Dedifferentiated amniotic fluid mesenchymal stem cell (primary cell): ENCODE results near the gene MAML3.
A peak's percentile ranks its signal among the peaks of the same experiment; 100 is the strongest.

Experiments
- DNase-seq: peaks from one replicate; pipeline ENCODE4 v3.0.0-alpha.2; 2016; ENCODE audit errors: extremely low spot score

MAML3 gene

GRCh38 chr4:140003876-140004548 is 150.0 kb downstream of the MAML3 start:
- DNase-seq = no peak

DNA sequence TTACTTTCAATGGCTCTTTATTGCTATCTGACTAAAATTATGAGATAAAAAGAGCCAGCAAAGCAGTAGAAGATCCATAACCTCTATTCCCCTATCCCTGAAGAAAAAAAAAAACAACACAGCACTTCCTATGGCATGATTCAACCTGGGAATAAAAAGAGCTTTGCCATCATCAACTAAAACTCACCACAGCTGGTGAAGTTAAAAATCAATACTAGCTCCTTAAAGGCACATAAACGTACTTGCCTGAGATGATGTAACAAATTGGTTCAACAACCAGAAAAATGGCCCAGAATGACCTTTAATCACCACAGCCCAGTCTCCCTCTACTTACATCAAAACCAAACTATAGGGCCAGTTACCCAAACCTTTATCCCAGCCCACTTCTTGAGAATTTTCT is 153.8 kb downstream of the MAML3 start:
- no peak for DNase-seq

- DNase-seq = peak; percentile 74
Measured at GRCh38 chr4:139988863-139989765, 164.9 kb downstream of the MAML3 start.

DNA sequence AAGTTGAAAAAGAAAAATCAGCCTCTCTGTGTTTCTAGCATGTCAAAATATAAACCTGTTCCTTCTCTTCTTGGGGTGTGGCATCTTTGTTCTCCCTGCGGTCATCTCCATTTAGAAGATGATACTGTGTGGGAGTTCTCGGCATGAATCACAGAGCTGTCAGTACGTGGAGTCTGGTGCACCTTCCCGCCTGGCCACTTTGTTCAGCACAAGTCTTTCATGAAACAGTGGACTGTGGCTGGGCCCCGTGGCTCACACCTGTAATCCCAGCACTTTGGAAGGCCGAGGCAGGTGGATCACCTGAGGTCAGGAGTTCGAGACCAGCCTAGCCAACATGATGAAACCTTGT is 166.5 kb downstream of the MAML3 start:
- no peak for DNase-seq

- DNase-seq = no peak
Measured at GRCh38 chr4:139986689-139987501, 167.1 kb downstream of the MAML3 start.

DNA sequence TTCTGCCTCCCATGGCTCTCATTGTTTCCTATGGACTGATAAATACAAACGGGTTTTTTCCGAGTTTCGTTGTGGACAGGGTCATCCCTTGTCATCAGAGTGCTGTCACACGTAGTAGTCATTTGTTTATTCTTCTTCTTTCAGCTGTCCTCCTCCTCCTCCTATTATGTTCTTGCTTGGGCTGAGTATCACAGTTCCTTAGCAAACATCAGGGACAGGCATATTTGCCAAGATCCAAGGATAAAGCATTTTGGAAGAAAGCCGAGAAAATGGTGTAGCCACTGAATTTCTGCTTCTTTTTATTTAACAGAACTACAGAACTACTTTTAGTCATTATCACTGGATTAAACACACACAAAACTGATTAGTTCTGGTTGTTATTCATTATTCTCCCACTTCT is 167.9 kb downstream of the MAML3 start:
- no peak for DNase-seq

DNA sequence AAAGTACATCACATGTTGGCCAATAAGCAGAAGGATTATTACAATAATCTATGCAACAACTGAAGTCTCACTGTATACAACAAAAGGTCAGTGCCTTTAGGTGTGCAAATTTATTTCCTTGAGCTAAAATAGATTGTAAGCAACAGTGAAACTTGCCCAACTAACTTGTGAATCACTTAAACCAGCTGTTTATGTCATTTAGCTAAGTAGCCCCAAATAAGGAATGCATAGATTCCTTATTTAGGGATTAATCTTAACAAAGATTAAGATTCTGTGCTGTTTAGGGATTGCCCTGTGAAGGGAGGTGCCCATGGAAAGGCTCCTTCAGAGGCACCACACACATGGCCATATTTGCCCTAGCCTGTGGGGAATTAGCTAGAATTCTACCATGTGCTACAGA is 168.6 kb downstream of the MAML3 start:
- DNase-seq = no peak

GRCh38 chr4:139984471-139984870 is 169.5 kb downstream of the MAML3 start:
- DNase-seq = no peak

GRCh38 chr4:139978692-139979091 is 175.3 kb downstream of the MAML3 start:
- DNase-seq = no peak

DNA sequence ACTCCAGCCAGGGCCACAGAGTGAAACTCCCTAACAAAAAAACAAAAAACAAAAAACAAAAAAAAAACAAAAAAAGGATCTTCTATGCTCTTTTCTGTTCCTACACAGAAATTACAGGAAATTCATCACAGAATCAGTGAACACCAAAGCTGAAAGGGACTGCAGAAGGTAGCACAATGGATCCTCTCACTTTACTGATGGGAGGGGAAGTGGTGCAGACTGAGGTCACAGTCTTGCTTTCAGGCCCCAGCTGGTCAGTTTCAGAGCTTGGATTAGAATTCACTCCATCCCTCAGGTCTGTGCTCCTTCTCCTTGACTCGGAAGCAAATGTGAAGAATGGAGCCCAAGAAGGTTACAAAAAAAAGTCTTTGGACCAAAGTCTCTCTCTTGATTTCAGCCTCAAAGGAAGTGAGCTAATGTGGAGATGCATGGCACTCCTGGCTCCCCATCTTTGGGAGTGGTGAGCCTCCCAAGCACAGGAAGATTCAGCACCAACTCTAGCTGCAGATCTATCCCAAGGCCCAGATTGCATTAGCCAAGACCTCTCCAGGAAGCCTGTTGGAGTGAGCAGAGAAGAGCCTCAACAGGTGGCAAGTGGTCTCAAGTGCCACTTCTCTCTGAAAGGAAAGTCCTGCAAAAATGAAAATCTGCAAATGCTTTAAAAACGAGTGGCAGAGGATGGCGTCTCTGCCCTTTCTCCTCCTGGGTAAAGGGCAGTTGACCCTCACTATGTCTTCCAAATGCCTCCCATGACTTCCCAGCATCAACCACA is 176.0 kb downstream of the MAML3 start:
- DNase-seq = no peak

DNA sequence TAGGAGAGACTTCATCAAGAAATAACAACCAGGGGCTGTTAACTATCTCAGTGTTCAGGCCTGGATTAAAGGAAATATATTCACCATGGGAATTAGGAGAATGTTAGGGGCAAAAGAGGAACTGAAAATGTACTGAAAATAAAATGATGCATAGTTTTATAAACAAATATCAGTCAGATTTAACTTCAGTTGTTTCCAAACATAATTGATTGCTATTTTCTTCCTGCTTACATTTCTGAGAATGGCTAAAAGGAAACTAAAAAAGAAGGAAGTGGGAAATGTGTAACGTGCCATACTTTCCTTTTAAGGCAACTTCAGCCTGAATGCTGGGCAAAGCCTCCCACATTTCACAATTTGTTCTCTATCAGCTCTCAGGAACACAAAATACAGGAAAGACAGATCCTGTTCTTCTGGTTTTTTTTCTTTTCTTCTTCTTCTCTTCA is 178.1 kb downstream of the MAML3 start:
- DNase-seq = peak; percentile 34

DNA sequence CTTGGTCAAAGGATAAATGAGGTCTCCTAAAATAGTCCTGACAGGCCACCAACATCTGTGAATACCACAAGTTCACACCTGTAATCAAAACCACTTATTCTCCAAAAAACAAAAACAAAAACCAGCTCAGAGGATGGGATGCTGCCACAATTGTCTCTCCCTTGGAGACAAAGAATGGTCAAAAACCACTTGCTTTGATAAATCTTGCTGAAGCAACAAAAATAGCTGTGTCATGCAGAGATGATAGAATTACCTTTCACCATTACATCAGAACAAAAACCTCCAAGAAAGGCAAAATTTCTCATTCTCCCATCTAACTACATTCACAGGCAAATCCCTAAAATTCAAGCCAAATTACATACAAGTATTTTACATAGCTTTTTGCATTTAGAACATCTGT is 180.4 kb downstream of the MAML3 start:
- no peak for DNase-seq

GRCh38 chr4:139973015-139973414 is 181.0 kb downstream of the MAML3 start:
- no peak for DNase-seq

DNA sequence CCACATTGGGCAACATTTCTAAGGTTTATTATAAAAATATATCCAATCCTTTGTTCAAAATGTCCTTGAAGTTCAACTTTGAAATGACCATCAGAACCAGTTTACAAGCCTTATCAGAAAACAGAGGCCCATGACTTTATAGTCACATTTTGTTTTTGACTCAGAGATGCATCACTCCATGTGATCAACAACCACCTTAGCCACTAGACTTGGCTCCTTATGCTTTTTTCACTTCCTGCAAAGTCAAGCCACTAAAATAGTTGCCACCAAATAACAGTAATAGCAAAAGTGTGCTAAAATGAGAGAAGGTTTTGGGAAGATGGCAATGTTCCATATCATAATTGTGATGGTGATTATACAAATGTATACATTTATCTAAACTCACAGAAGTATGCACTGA is 181.7 kb downstream of the MAML3 start:
- no peak for DNase-seq

- DNase-seq = no peak
Measured at GRCh38 chr4:139971111-139971510, 182.9 kb downstream of the MAML3 start.

DNA sequence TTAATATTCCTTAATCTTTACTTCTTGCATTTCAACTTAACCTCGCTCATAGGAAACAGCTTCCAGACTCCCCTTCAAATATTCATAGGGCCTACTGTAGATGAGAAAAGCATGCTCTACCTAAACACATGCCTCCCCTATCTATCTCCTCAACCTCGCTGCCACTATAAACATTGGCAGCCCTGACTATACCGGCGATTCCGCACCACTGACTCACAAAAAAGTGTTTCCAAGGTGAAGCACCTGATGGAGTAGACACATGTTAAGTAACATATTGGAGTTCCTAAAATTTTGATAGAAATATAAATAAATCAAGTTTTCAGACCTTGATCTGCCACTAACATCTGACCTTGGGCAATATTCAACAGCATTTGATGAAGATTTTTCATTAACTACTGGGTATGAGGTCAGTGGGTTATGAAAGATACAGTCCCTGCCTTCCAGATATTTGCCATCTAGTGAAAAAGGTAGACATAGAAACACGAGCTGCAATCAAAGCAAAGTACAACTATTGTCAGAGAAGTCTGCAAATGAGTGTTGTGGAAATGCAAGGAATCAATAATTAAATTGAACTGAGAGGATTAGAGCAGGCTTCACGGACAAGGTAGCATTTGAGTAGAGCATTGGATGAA is 184.2 kb downstream of the MAML3 start:
- no peak for DNase-seq

- DNase-seq = no peak
Measured at GRCh38 chr4:139968831-139969230, 185.2 kb downstream of the MAML3 start.

DNA sequence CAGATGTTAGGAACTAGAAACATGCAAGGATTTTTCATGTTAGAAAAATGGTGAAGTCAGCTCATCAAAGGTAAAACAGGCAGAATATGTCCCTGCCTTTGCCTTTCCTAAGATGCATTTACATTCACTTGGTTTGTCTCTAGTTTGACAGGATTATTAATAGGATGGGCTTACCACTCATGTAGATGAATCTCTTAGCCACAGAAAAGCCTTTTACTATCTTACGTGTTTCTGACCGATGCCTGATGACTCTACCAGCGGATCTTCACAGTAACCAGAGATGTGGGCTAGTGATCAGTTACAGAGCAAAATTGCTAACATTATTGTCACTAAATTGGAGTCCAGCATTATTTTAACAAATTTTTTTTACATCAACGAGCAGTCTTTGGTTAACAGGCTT is 187.6 kb downstream of the MAML3 start:
- no peak for DNase-seq

- no peak for DNase-seq
Measured at GRCh38 chr4:139965789-139966188, 188.2 kb downstream of the MAML3 start.

DNA sequence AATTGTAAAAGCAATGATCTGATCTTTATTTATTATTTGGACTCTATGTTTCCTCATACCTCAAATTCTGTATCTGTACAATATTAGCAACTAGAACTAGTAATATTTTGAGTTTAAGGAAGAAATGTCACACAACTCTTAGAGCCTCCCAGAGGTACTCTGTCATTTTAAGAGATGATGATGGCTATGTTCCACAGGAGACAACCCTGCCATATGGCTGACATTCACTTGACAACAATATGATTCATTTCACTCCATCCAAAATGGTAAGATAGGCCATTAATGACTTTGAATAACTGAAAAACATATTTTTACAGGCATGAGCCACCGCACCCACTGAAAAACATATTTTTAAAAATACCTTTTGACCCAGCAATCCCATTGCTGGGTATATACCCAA is 190.3 kb downstream of the MAML3 start:
- DNase-seq = no peak

- no peak for DNase-seq
Measured at GRCh38 chr4:139962130-139962684, 191.8 kb downstream of the MAML3 start.
